Measurements from ENCODE around the gene KBTBD4. TPM values are rescaled to one million over a fixed set of nuclear protein-coding genes. Genes with fewer than 3 reads are reported as not detected.
"Not testable (repeated sequence)": the region's sequence is repeated elsewhere in the genome, so short reads cannot be mapped to it uniquely, and the experiment has no call there.

KBTBD4 gene
- total RNA-seq, 2 experiments from 2014 or later: 11.9 to 18.4 TPM

GRCh38 chr11:47526032-47526431 is 52.7 kb downstream of the KBTBD4 start:
- DNase-seq; H3K4me3 Mint-ChIP-seq; ATAC-seq; intact Hi-C loops (cut with DNase I, micrococcal nuclease); H3K27me3 Mint-ChIP-seq; POLR2A ChIA-PET; H3K9me3 Mint-ChIP-seq (ENCODE audit: low read depth): not testable (repeated sequence)
- H3K4me1 Mint-ChIP-seq: peaks cover 65% of the 10 kb centered on the region
- peaks cover 13% of the 10 kb centered on the region for H3K36me3 Mint-ChIP-seq (ENCODE audit: low read depth)
- H3K27ac Mint-ChIP-seq: peak overlapping the region; percentile 61
- CTCF ChIA-PET: interaction anchor here (1.6 kb wide), 1 partner anchor 9 kb away, joined by 5 read pairs; no protein-coding TSS in a partner anchor

DNA sequence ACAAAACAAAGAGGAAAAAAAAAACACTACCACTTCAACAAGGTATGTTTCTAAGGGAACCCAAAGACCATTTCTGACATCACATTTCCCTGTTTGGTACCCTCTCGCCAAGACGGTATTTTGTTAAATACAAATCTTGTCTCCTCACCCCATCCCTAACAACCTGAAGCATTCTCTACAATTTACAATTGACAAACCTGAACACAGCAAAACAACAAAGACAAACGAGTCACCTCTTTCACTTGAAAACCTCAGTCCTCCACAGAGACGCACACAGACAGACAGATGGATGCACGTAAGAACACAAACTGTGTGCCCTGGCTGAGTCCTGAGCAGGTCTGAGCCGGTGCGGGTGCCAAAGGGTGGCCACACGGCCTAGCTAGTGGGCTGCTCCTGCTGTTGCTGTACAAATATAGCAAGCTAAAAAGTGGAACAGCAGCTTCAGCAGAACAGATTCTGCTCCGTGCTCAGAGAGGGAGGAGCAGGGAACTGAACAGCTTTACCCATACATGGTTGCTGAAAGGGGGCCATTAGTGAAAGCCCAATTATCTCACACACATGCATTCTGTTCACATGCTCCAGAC is 54.4 kb downstream of the KBTBD4 start:
- peak; percentile 51 for ATAC-seq
- DNase-seq: peak; percentile 50
- Mint-ChIP-seq H3K4me1 (peaks cover 66% of the 10 kb centered on the region), H3K27ac (peak overlapping the region; percentile 85), H3K27me3 (no peaks in the 10 kb centered on the region), H3K9me3 (ENCODE audit: low read depth) (no peaks in the 10 kb centered on the region), H3K36me3 (ENCODE audit: low read depth) (peaks cover 10% of the 10 kb centered on the region), H3K4me3 (peak overlapping the region; percentile 32)
- ChIA-PET POLR2A (interaction anchor here (1.0 to 1.2 kb wide), 2 partner anchors 9 to 22 kb away, joined by 4 read pairs; no protein-coding TSS in a partner anchor), CTCF (interaction anchor here (0.7 to 2.0 kb wide), 7 partner anchors 10 to 29 kb away, joined by 3 to 7 read pairs (median 5); partner anchors contain the start of gene CELF1)
- intact Hi-C loops (cut with DNase I, micrococcal nuclease): loop anchor here (1.0 to 2.0 kb wide), 2 partner anchors 9 to 16 kb away; no protein-coding TSS in a partner anchor

DNA sequence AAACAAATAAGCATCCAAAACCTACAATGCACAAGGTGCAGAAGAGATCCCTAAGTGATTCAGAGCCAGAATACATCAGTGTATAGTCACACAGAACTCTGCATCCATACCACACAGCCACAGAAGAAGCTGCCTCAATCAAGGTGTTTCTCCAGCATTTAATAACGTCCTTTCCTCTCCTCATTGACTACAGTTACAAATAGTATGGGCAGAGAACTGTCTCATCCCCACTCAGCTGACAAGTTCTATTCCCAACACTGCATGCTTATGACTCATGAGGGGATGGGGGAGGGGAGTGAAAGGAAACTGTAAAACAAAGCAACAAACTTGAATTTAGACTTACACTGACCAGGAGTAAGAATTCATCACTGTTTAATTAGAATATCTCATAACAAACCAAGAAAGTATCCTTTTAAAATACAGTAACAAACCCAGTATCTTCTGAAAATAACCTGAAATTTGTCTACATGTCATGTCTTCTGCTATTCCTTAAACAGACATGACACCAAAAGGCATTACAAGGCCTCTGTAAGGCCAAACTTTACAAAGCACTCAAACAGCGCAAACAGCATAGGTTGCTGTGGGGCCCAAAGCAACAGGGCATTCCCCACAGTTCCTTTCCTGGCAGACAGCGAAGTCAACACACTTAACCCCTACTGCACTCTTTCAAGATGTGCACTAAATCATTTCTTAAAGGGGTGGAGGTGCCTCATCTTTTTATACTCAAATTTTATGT is 55.1 kb downstream of the KBTBD4 start:
- peak overlapping the region; percentile 32 for H3K4me3 Mint-ChIP-seq
- DNase-seq: peak; percentile 67

More for the DNA sequence above, 55.1 kb downstream of the KBTBD4 start:
- intact Hi-C loops (cut with DNase I, micrococcal nuclease): loop anchor here (1.0 to 2.0 kb wide), 3 partner anchors 8 to 29 kb away; partner anchors contain the start of gene CELF1 (in 1 of the 2)
- Mint-ChIP-seq H3K36me3 (ENCODE audit: low read depth) (peaks cover 11% of the 10 kb centered on the region), H3K9me3 (ENCODE audit: low read depth) (no peaks in the 10 kb centered on the region), H3K27me3 (no peaks in the 10 kb centered on the region), H3K4me1 (peaks cover 72% of the 10 kb centered on the region), H3K27ac (peak overlapping the region; percentile 85)
- ATAC-seq: peak; percentile 77
- ChIA-PET CTCF (interaction anchor here (0.7 to 2.0 kb wide), 10 partner anchors 9 to 271 kb away, joined by 3 to 7 read pairs (median 4); partner anchors contain the start of gene CELF1), POLR2A (interaction anchor here (1.0 to 1.2 kb wide), 2 partner anchors 9 to 23 kb away, joined by 4 read pairs; no protein-coding TSS in a partner anchor)

Other genes starting within 250 kb of the KBTBD4 start
- gene MYBPC3, start 226.3 kb downstream of the KBTBD4 start, total RNA-seq: not detected
- gene SPI1, start 200.4 kb downstream of the KBTBD4 start, total RNA-seq: under 1 TPM; 0.11 to 0.30 TPM
- 10 to 100 TPM in 1 of 2 experiments, 1 to 10 TPM in 1; 8.6 to 10.7 TPM for gene SLC39A13, start 170.4 kb downstream of the KBTBD4 start, total RNA-seq
- 100 to 1,000 TPM; 147 to 167 TPM for gene PSMC3, start 152.5 kb downstream of the KBTBD4 start, total RNA-seq
- under 1 TPM in 1 of 2 experiments, not detected in 1; 0.21 TPM for gene RAPSN, start 129.8 kb downstream of the KBTBD4 start, total RNA-seq
- gene CELF1, start 25.8 kb downstream of the KBTBD4 start, total RNA-seq: 100 to 1,000 TPM; 132 to 143 TPM
- gene PTPMT1, start 13.4 kb downstream of the KBTBD4 start, total RNA-seq: 10 to 100 TPM; 35.6 to 41.5 TPM
- 100 to 1,000 TPM in 1 of 2 experiments, 10 to 100 TPM in 1; 96.9 to 108 TPM for gene NDUFS3, start 104 bp upstream of the KBTBD4 start, total RNA-seq
- gene FAM180B, start 7.7 kb upstream of the KBTBD4 start, total RNA-seq: under 1 TPM in 1 of 2 experiments, not detected in 1; 0.11 TPM
- gene C1QTNF4, start 15.4 kb upstream of the KBTBD4 start, total RNA-seq: under 1 TPM in 1 of 2 experiments, not detected in 1; 0.14 TPM
- gene MTCH2, start 63.6 kb upstream of the KBTBD4 start, total RNA-seq: 100 to 1,000 TPM in 1 of 2 experiments, 10 to 100 TPM in 1; 94.8 to 138 TPM
- gene AGBL2, start 136.4 kb upstream of the KBTBD4 start, total RNA-seq: 1 to 10 TPM; 3.5 to 5.6 TPM
- gene FNBP4, start 188.4 kb upstream of the KBTBD4 start, total RNA-seq: 100 to 1,000 TPM; 117 to 135 TPM

Data from activated CD4-positive, alpha-beta T cell treated with anti-CD3 and anti-CD28 coated beads for 36 hours (primary cell).